PC-3 (cell line): ENCODE data around the gene CASP14.

Source experiments
- CTCF ChIP-seq: fragments of 300-600 bp; sonication (generic); conservative IDR thresholded peaks from 2 replicates; pipeline ENCODE4 v1.5.1; 2017; ENCODE audit warnings: antibody characterized with exemption, low read depth, mild to moderate bottlenecking, low read length
- EZH2 ChIP-seq: fragments of 300-600 bp; sonication (generic); IDR thresholded peaks from one replicate; pipeline ENCODE4 v1.6.1; 2017; ENCODE audit warnings: antibody characterized with exemption, mild to moderate bottlenecking, low read length; ENCODE audit not compliant: unreplicated experiment
- EZH2phosphoT487 ChIP-seq: fragments of 300-600 bp; sonication (generic); IDR thresholded peaks from 2 replicates; pipeline ENCODE4 v1.6.1; 2018; ENCODE audit warnings: mild to moderate bottlenecking, antibody characterized with exemption, low read length, borderline replicate concordance

- TF ChIP-seq CTCF (no peak), EZH2 (no peak), EZH2phosphoT487 (no peak)
Observed at GRCh38 chr19:15010501-15011300, 38.6 kb upstream of the CASP14 start.
